Spleen (tissue), 11 donors: ENCODE results near the gene ADD1. TPM values are rescaled to one million over a fixed set of nuclear protein-coding genes. Genes with fewer than 3 reads are reported as not detected.

Experiments used
- DNase-seq: peaks from one replicate; pipeline ENCODE4 v3.0.0-alpha.2; 2020
- H3K27ac ChIP-seq, 8 donors: fragments of 200-600 bp; sonication (generic) in 7 of 8; 1 replicate in 4 of 8; 2 replicates in 4 of 8; pipeline versions ENCODE4 v1.5.0 to v1.8.0; 2016 to 2021; ENCODE audit warnings: inconsistent platforms in 4 of 8, mild to moderate bottlenecking in 4 of 8, moderate library complexity in 1 of 8
- H3K27me3 ChIP-seq, 7 donors: fragments of 200-600 bp; sonication (generic) in 6 of 7; replicated peaks in 1 of 7; 1 replicate in 4 of 7; 2 replicates in 3 of 7; pipeline versions ENCODE4 v1.5.0 to v1.8.0; 2016 to 2021; ENCODE audit warnings: inconsistent platforms in 3 of 7, mild to moderate bottlenecking in 1 of 7
- H3K36me3 ChIP-seq, 6 donors: fragments of 200-600 bp; sonication (generic) in 5 of 6; 1 replicate in 4 of 6; 2 replicates in 2 of 6; pipeline versions ENCODE4 v1.5.0 to v1.8.0; 2016 to 2021; ENCODE audit warnings: inconsistent platforms in 2 of 6
- H3K4me1 ChIP-seq, 6 donors: fragments of 200-600 bp; sonication (generic) in 5 of 6; 1 replicate in 3 of 6; 2 replicates in 3 of 6; pipeline versions ENCODE4 v1.5.0 to v1.8.0; 2016 to 2021; ENCODE audit warnings: inconsistent platforms in 3 of 6
- H3K4me3 ChIP-seq, 8 donors: fragments of 200-600 bp; sonication (generic) in 7 of 8; 1 replicate in 4 of 8; 2 replicates in 4 of 8; pipeline versions ENCODE4 v1.5.0 to v1.8.0; 2016 to 2021; ENCODE audit warnings: inconsistent platforms in 4 of 8, mild to moderate bottlenecking in 4 of 8, moderate library complexity in 2 of 8
- H3K9me3 ChIP-seq, 8 donors: fragments of 200-600 bp; sonication (generic) in 7 of 8; 1 replicate in 4 of 8; 2 replicates in 4 of 8; pipeline versions ENCODE4 v1.5.0 to v1.8.0; 2016 to 2021; ENCODE audit warnings: inconsistent platforms in 4 of 8
- CTCF ChIP-seq, 11 experiments: fragments of 200-600 bp in 7 of 11; fragments of 450-650 bp in 4 of 11; sonication (generic) in 4 of 11; IDR thresholded peaks in 8 of 11; conservative IDR thresholded peaks in 3 of 11; 1 replicate in 7 of 11; 2 replicates in 4 of 11; pipeline versions ENCODE4 v1.4.0 to v1.8.0; 2016 to 2021; ENCODE audit warnings: antibody characterized with exemption in 11 of 11, inconsistent platforms in 4 of 11, mild to moderate bottlenecking in 1 of 11
- POLR2A ChIP-seq, 3 donors: fragments of 450-650 bp; IDR thresholded peaks; one replicate each; pipeline ENCODE4 v1.5.1; 2017; ENCODE audit warnings: antibody characterized with exemption in 3 of 3, mild to moderate bottlenecking in 1 of 3
- POLR2AphosphoS5 ChIP-seq, 3 donors: sonication (generic); formaldehyde crosslinking; IDR thresholded peaks; one replicate each; pipeline ENCODE4 v1.5.1; 2017; ENCODE audit warnings: antibody characterized with exemption in 3 of 3
- WGBS, 5 donors: extraction: QIAGEN DNeasy Blood & Tissue Kit in 3 of 5; methylation state at CpG; one replicate each; pipeline versions ENCODE4 v1.1.5 to v1.1.7; 2013 to 2018; 5-methylcytosine and 5-hydroxymethylcytosine counted together
- intact Hi-C: fragments of 100-400 bp; cut with DNase I; formaldehyde crosslinking; loops from one replicate; pipeline ENCODE4 v1.15.0; 2023; ENCODE audit warnings: low total_unique reads
- polyA plus RNA-seq, 3 donors: library from polyadenylated mRNA; stranded (reverse); fragments of 200-250 nt; gene quantifications; one replicate each; pipeline ENCODE4 v1.2.1, GENCODE V29; 2013
- total RNA-seq, 7 donors: library from RNA; depleted of rRNA in 3 of 7; stranded (reverse); fragments of >200 nt in 3 of 7; fragmentation: NEBNext Ultra II Directional in 4 of 7; extraction: Animal tissue kit (Norgen Biotek cat#: 25700) in 4 of 7; gene quantifications; one replicate each; pipeline versions ENCODE4 v1.1.0 to v1.2.1, GENCODE V29; 2016 to 2021
- donor health status: healthy with polysubstance abuse.
- donor health status: DM: no; HTN: no; CAD: no; lungs with moderate emphysema.
- donor health status: DM: no; HTN: no; CAD: no.
- donor health status: Bipolar disorder and iron deficiency.
- donor health status: healthy.
- donor health status: DM: no; HTN: no; CAD: no.
- donor health status: DM: yes; HTN: yes; CAD: no.

Gene ADD1
- total and polyA plus RNA-seq, 10 donors, result 175 to 348 (median 265) TPM

GRCh38 chr4:2886622-2887021, 43.0 kb downstream of the ADD1 start:
- H3K27me3 ChIP-seq, result no peaks in the 10 kb centered on the region
- H3K4me3 ChIP-seq, result no peak overlapping the region
- intact Hi-C loops, result no loop called here
- H3K27ac ChIP-seq, result no peak overlapping the region
- no peaks in the 10 kb centered on the region for H3K9me3 ChIP-seq
- WGBS, 5 donors, result 77 to 93% (median 84%) methylated on average over 6 of the region's 6 CpGs
- H3K4me1 ChIP-seq, result peaks cover 0 to 40% (median 3%) of the 10 kb centered on the region in 6 donors
- no peak for DNase-seq
- peaks cover 0 to 98% (median 61%) of the 10 kb centered on the region in 6 donors for H3K36me3 ChIP-seq
- TF ChIP-seq CTCF (IDR thresholded peaks at IDR 0.05 in 8 of 11, conservative IDR thresholded peaks at IDR 0.05 in 3 of 11) (no peak), POLR2AphosphoS5 (IDR thresholded peaks at IDR 0.05) (no peak)

- intact Hi-C loops, result no loop called here
- TF ChIP-seq CTCF (IDR thresholded peaks at IDR 0.05 in 8 of 11, conservative IDR thresholded peaks at IDR 0.05 in 3 of 11) (no peak), POLR2AphosphoS5 (IDR thresholded peaks at IDR 0.05) (no peak), POLR2A (IDR thresholded peaks at IDR 0.05) (no peak)
- Histone ChIP-seq H3K4me3 (no peak overlapping the region), H3K9me3 (no peaks in the 10 kb centered on the region), H3K36me3 (peaks cover 0 to 98% (median 56%) of the 10 kb centered on the region in 6 donors), H3K27ac (no peak overlapping the region), H3K4me1 (peaks cover 0 to 39% (median 3%) of the 10 kb centered on the region in 6 donors), H3K27me3 (no peaks in the 10 kb centered on the region)
- 77 to 91% (median 83%) methylated on average over 3 of the region's 3 CpGs for WGBS, 5 donors
- no peak for DNase-seq
These were observed 43.7 kb downstream of the ADD1 start for GRCh38 chr4:2887343-2887742.

GRCh38 chr4:2888886-2889285, 45.2 kb downstream of the ADD1 start:
- TF ChIP-seq POLR2A (IDR thresholded peaks at IDR 0.05) (no peak), CTCF (IDR thresholded peaks at IDR 0.05 in 8 of 11, conservative IDR thresholded peaks at IDR 0.05 in 3 of 11) (no peak), POLR2AphosphoS5 (IDR thresholded peaks at IDR 0.05) (no peak)
- Histone ChIP-seq H3K9me3 (no peaks in the 10 kb centered on the region), H3K27me3 (no peaks in the 10 kb centered on the region), H3K36me3 (peaks cover 0 to 98% (median 46%) of the 10 kb centered on the region in 6 donors), H3K4me3 (no peak overlapping the region), H3K27ac (no peak overlapping the region), H3K4me1 (peaks cover 0 to 44% (median 5%) of the 10 kb centered on the region in 6 donors)
- 89 to 98% (median 90%) methylated on average over 3 of the region's 3 CpGs for WGBS, 5 donors
- no peak for DNase-seq
- intact Hi-C loops, result no loop called here

GRCh38 chr4:2891294-2891693, 47.6 kb downstream of the ADD1 start:
- no peak for TF ChIP-seq POLR2A (IDR thresholded peaks at IDR 0.05)
- TF ChIP-seq POLR2AphosphoS5 (IDR thresholded peaks at IDR 0.05), result no peak
- no peak for TF ChIP-seq CTCF (IDR thresholded peaks at IDR 0.05 in 8 of 11, conservative IDR thresholded peaks at IDR 0.05 in 3 of 11)
- H3K4me1 ChIP-seq, result peaks cover 0 to 47% (median 5%) of the 10 kb centered on the region in 6 donors
- peaks cover 0 to 98% (median 47%) of the 10 kb centered on the region in 6 donors for H3K36me3 ChIP-seq
- DNase-seq, result no peak
- intact Hi-C loops, result no loop called here
- H3K4me3 ChIP-seq, result no peak overlapping the region
- H3K9me3 ChIP-seq, result no peaks in the 10 kb centered on the region
- H3K27ac ChIP-seq, result peak overlapping the region in 3 of 8 donors; percentile 0 to 39 (median 10)
- H3K27me3 ChIP-seq, result no peaks in the 10 kb centered on the region
- WGBS, 5 donors, result 89 to 99% (median 90%) methylated on average over 5 of the region's 5 CpGs
